Stimulated activated CD4-positive, alpha-beta T cell treated with anti-CD3 and anti-CD28 coated beads, Interleukin-12 subunit alpha, Interleukin-12 subunit beta, amount 100 ng/mL, for 48 hours (primary cell): ENCODE data around the gene TMEM179.

ENCODE experiments used
- DNase-seq, 3 donors: peaks; one replicate each; pipeline ENCODE4 v3.0.0-alpha.2; 2020; ENCODE audit warnings: low read depth in 2 of 3, low spot score in 1 of 3

TMEM179 gene

GRCh38 chr14:104600141-104600643, 4.4 kb downstream of the TMEM179 start:
- no peak for DNase-seq

- no peak for DNase-seq
These were observed 5.1 kb downstream of the TMEM179 start for GRCh38 chr14:104599446-104599845.

- DNase-seq = no peak
These were observed 5.7 kb downstream of the TMEM179 start for GRCh38 chr14:104598910-104599273.

- DNase-seq = no peak
These were observed 6.3 kb downstream of the TMEM179 start for GRCh38 chr14:104598039-104598909.

- no peak for DNase-seq
These were observed 7.0 kb downstream of the TMEM179 start for GRCh38 chr14:104597576-104597975.

- no peak for DNase-seq
These were observed 7.6 kb downstream of the TMEM179 start for GRCh38 chr14:104596927-104597351.

GRCh38 chr14:104596451-104596918, 8.1 kb downstream of the TMEM179 start:
- DNase-seq = no peak

GRCh38 chr14:104595911-104596450, 8.6 kb downstream of the TMEM179 start:
- no peak for DNase-seq

GRCh38 chr14:104595116-104595675, 9.4 kb downstream of the TMEM179 start:
- DNase-seq = no peak

- no peak for DNase-seq
These were observed 10.1 kb downstream of the TMEM179 start for GRCh38 chr14:104594310-104595046.

GRCh38 chr14:104593710-104594136, 10.8 kb downstream of the TMEM179 start:
- DNase-seq = no peak

GRCh38 chr14:104593241-104593701, 11.3 kb downstream of the TMEM179 start:
- DNase-seq = no peak

GRCh38 chr14:104592785-104593184, 11.8 kb downstream of the TMEM179 start:
- DNase-seq = no peak

- DNase-seq = no peak
These were observed 12.3 kb downstream of the TMEM179 start for GRCh38 chr14:104592292-104592672.

- DNase-seq = no peak
These were observed 12.9 kb downstream of the TMEM179 start for GRCh38 chr14:104591506-104592291.

GRCh38 chr14:104591031-104591430, 13.5 kb downstream of the TMEM179 start:
- DNase-seq = no peak

- no peak for DNase-seq
These were observed 14.2 kb downstream of the TMEM179 start for GRCh38 chr14:104590240-104590965.

- no peak for DNase-seq
These were observed 15.0 kb downstream of the TMEM179 start for GRCh38 chr14:104589338-104590195.
